ENCODE data around the gene TELO2.
"Not testable (repeated sequence)": the region's sequence is repeated elsewhere in the genome, so short reads cannot be mapped to it uniquely, and the experiment has no call there.

The TELO2 gene

DNA sequence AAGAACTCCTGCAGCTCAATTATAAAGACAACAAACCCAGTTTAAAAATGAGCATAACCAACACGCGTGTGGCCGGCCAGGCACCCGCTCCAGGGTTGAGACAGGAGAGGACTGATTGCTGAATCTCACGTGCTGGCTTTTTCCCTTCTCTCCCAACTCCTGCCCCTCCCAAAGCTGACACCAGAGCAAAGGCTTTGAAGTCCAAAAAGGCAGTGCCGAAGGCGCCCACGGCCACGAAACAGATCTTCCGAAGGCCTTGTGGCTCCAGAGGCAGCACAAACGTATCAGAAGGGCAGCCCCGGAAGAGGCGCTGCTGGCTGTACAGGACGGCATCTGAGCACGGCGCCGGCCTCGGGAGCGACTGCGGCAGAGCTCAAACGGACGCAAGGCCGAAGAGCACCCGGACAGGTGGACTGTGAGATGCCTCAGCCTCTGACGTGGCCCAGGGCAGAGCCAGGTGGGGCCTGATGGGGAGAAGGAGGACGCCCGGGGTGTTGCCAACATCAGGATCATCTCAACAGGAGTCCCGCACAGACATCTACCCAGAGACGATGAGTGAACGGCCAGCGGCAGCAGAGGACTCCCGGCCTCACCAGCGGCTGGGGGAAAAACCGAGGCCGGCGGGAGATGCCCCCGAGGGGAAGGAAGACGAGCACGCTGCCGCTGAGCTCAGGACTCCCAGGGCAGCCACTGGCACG, 28.8 kb upstream of the TELO2 start:
- DNase-seq (ENCODE audit: low read depth in 2 of 2): no peak
- TF ChIP-seq, protein P1, sequence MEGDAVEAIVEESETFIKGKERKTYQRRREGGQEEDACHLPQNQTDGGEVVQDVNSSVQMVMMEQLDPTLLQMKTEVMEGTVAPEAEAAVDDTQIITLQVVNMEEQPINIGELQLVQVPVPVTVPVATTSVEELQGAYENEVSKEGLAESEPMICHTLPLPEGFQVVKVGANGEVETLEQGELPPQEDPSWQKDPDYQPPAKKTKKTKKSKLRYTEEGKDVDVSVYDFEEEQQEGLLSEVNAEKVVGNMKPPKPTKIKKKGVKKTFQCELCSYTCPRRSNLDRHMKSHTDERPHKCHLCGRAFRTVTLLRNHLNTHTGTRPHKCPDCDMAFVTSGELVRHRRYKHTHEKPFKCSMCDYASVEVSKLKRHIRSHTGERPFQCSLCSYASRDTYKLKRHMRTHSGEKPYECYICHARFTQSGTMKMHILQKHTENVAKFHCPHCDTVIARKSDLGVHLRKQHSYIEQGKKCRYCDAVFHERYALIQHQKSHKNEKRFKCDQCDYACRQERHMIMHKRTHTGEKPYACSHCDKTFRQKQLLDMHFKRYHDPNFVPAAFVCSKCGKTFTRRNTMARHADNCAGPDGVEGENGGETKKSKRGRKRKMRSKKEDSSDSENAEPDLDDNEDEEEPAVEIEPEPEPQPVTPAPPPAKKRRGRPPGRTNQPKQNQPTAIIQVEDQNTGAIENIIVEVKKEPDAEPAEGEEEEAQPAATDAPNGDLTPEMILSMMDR (IDR thresholded peaks at IDR 0.05; ENCODE audit: low read depth, low read length): no peak
- no peak overlapping the region for H3K4me3 ChIP-seq (replicated peaks in 1 of 2; ENCODE audit: low read depth in 2 of 2, low read length in 2 of 2)

DNA sequence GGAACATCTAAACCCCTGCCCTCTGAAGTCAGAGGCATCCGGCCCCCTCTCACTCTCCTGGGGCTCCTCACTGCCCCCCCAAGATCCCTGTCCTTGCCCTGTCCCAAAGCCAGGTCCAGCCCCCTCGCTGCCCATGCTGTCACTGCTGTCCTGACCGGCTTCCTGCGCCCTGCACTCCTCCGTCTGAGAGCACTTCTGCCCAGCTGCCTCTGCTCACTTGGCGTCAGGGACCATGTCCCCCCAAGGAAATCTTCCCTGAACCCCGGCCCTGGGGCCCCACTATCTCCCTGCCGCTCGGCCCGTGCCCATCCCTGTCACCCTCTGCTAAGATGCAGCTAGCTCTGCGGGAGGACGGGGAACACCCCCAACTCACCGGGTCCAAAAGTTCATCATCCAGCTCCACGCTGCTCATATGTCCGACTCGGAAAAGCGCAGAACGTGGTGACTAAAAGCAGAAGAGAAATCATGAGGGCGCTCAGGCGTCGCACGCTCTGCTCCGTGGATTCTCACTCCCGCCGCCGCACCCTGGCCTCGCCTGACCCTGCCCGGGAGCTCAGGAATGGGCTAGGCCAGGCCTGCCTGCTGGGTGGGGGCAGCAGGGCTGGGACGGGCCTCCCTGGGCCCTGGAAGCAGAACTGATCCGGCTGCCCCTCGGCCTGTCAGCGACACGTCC, 28.1 kb upstream of the TELO2 start:
- no peak overlapping the region for H3K4me3 ChIP-seq (replicated peaks in 1 of 2; ENCODE audit: low read depth in 2 of 2, low read length in 2 of 2)
- DNase-seq (ENCODE audit: low read depth in 2 of 2): no peak
- TF ChIP-seq, protein P1 (IDR thresholded peaks at IDR 0.05; ENCODE audit: low read depth, low read length): no peak

DNA sequence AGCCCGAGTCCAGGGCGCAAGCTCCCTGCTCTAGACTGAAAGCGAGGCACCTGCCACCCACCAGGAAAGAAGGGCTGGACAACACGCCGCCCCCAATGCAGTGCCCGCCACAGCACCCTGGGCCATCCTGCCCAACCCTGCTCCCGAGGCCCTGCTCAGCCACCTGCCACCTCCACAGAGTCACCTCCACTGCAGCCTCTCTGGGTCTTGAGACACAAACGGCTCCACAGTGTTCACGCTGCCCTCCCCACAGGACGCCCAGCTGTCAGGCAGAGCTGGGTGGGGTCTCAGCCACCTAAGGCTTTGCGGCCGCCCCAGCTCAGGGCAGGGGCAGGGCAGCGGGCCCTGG, 27.6 kb upstream of the TELO2 start:
- no peak overlapping the region for H3K4me3 ChIP-seq (replicated peaks in 1 of 2; ENCODE audit: low read depth in 2 of 2, low read length in 2 of 2)
- DNase-seq (ENCODE audit: low read depth in 2 of 2): no peak
- TF ChIP-seq, protein P1 (IDR thresholded peaks at IDR 0.05; ENCODE audit: low read depth, low read length): no peak

DNA sequence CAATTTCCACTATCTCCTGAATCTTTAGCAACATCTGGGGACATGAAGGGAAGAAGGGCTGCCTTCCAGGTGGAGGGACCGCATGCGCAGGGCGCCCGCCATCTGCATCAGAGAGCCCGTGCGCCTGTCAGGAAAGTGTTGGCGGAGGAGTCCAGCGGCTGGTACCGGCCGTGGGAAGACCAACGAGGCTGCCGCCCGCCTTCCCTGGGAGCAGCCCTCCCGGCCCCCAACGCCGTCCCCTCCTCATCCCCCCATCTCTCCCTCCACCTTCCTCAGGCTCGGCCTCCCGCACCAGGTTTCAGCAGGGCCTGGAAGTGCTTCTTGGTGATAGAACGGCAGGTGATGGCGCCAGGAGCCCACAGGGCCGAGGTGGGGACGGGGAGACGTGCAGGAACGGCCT, 27.1 kb upstream of the TELO2 start:
- no peak overlapping the region for H3K4me3 ChIP-seq (replicated peaks in 1 of 2; ENCODE audit: low read depth in 2 of 2, low read length in 2 of 2)
- no peak for DNase-seq (ENCODE audit: low read depth in 2 of 2)
- TF ChIP-seq, protein P1 (IDR thresholded peaks at IDR 0.05; ENCODE audit: low read depth, low read length): no peak

DNA sequence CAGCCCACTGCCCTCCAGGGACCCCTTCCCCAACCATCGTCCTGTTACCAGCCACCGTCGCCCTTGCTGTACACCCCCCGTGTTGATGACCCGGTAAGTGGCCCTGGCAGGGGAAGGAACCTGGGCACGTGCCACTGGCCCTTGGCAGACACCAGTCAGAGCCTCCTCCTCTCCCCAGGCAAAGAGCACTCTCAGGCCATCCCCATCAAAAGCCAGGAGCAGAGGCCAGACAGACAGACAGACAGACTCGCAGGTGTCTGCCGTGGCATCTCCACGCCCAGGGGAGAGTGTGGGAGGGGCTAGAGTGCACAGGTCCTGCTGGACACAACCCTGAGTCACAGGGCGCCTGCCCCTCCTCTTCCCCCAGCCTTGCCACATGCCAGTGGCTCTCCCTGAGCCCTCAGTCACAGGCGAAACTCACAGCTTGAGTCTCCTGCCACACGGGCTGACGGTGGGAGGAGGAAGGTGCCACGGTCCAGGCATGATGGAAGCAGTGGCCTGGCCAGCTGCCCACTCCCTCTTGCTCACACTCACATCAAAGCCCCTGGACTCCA, 26.1 kb upstream of the TELO2 start:
- TF ChIP-seq, protein P1 (IDR thresholded peaks at IDR 0.05; ENCODE audit: low read depth, low read length): no peak
- no peak overlapping the region for H3K4me3 ChIP-seq (replicated peaks in 1 of 2; ENCODE audit: low read depth in 2 of 2, low read length in 2 of 2)
- DNase-seq (ENCODE audit: low read depth in 2 of 2): no peak

DNA sequence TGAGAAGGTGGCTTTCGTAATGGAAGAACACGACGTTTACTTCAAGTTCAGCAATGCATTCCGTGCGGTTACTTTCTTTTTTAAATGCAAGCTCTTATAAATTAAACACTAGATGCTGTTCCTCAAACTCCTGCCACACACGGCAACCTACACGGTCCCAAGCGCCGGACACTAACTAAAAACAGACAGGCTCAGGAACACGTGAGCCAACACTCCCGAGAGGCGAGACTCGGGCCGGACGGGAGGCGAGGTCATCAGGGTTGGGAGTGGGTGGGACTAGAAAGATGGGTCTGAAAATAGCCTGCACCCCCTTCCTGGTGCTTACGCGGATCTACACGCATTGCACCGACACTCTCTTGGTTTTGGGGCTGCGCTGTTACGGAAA, 24.7 kb upstream of the TELO2 start:
- TF ChIP-seq, protein P1 (IDR thresholded peaks at IDR 0.05; ENCODE audit: low read depth, low read length): no peak
- no peak overlapping the region for H3K4me3 ChIP-seq (replicated peaks in 1 of 2; ENCODE audit: low read depth in 2 of 2, low read length in 2 of 2)
- no peak for DNase-seq (ENCODE audit: low read depth in 2 of 2)

DNA sequence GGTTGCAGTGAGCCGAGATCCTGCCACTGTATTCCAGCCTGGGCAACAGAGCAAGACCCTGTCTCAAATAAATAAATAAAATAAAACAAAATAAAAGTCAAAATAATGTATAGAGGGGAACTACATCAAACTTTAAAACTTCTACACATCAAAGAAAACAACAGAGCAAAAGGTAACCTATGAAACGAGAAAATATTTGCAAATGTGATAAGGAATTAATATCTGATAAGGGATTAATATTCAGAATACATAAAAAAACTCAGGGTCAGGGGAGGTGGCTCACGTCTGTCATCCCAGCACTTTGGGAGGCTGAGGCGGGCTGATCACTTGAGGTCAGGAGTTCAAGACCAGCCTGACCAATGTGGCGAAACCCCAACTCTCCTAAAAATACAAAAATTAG, 24.0 kb upstream of the TELO2 start:
- DNase-seq (ENCODE audit: low read depth in 2 of 2); H3K4me3 ChIP-seq (replicated peaks in 1 of 2; ENCODE audit: low read depth in 2 of 2, low read length in 2 of 2): not testable (repeated sequence)
